Measurements from ENCODE around the gene TOM1. TPM values are rescaled to one million over a fixed set of nuclear protein-coding genes. Genes with fewer than 3 reads are reported as not detected.

Gene TOM1
- total RNA-seq, 1 donor from 2014 or later, result 19.0 TPM

DNA sequence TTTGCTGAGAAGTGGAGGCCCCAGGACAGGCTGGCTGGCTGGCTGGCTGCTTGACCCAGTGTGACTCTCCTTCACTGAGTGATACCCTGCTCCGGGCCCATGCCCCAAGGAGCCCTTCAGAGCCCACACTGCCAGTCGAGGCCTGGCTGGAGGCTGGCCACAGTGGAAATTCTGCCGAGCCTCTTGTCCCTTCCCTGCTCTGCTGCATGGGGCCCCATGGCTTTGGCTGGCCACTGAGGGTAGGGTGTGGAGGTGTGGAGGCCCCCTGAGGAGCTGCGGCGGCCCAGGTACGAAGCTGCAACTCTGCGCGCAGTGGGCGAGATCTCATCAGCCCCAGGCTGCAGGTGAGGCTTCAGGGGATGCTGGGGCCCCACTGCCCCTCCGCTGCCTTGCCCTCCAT, 47.8 kb downstream of the TOM1 start:
- Mint-ChIP-seq H3K4me1 (ENCODE audit: low read depth) (peaks cover 23% of the 10 kb centered on the region), H3K9me3 (no peaks in the 10 kb centered on the region), H3K27me3 (ENCODE audit: insufficient read depth) (peaks cover 3% of the 10 kb centered on the region), H3K4me3 (no peak overlapping the region), H3K36me3 (ENCODE audit: low read depth) (peaks cover 4% of the 10 kb centered on the region), H3K27ac (no peak overlapping the region)
- no peak for DNase-seq (ENCODE audit: low spot score)
- intact Hi-C loops (cut with micrococcal nuclease), result no loop called here

DNA sequence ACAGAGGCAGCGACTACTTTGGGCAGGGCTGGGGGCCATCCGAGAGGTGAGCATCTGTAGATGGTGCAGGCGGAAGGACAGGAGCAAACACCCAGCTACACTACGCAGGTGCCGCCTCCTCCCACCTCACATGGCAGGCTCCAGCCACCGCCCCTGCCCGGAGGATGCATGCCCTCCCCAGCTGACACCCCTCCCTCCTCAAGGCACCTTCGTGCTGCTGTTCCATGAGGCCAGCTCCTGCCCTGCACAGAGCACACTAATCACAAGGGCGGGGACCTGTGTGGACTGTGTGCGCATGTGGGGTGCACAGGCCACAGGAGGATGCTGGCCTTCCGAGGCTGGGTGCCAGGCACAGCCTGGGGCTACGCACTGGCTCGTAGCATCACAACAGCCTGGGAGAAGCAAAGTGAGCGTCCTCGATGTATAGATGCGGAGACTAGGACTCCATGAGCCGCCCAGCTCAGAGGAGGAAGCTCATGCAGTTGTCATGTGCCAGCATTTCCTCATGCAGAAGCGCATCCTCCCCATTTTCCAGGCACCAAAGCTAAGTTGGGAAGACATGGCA, 48.4 kb downstream of the TOM1 start:
- Mint-ChIP-seq H3K36me3 (ENCODE audit: low read depth) (peaks cover 4% of the 10 kb centered on the region), H3K4me3 (no peak overlapping the region), H3K27me3 (ENCODE audit: insufficient read depth) (peaks cover 3% of the 10 kb centered on the region), H3K4me1 (ENCODE audit: low read depth) (peaks cover 27% of the 10 kb centered on the region), H3K27ac (no peak overlapping the region), H3K9me3 (no peaks in the 10 kb centered on the region)
- intact Hi-C loops (cut with micrococcal nuclease), result no loop called here
- DNase-seq (ENCODE audit: low spot score), result no peak

DNA sequence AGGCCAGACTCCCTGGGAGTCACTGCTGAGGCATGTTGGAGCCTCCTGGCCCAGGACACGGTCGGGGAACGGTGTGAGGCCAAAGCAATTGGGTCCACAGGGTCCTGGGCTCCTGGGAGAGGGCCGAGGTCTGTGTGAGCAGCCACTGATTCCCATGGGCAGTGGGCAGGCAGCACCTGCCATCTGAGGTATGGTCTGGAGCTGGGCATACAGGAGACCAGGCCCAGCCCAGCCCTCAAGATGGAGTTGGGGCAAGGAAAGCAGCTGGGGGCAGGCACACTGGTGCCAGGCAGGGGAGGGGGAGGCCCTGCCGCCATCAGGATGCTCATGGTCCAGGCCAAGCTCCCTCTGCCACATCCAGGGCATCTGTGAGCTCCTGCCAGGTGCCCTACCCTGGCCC, 49.0 kb downstream of the TOM1 start:
- intact Hi-C loops (cut with micrococcal nuclease), result no loop called here
- Mint-ChIP-seq H3K27ac (no peak overlapping the region), H3K36me3 (ENCODE audit: low read depth) (peaks cover 4% of the 10 kb centered on the region), H3K4me3 (no peak overlapping the region), H3K27me3 (ENCODE audit: insufficient read depth) (peaks cover 3% of the 10 kb centered on the region), H3K4me1 (ENCODE audit: low read depth) (peaks cover 27% of the 10 kb centered on the region), H3K9me3 (no peaks in the 10 kb centered on the region)
- no peak for DNase-seq (ENCODE audit: low spot score)

GRCh38 chr22:35349368-35349703, 49.6 kb downstream of the TOM1 start:
- no peak overlapping the region for H3K27ac Mint-ChIP-seq
- intact Hi-C loops (cut with micrococcal nuclease), result no loop called here
- H3K27me3 Mint-ChIP-seq (ENCODE audit: insufficient read depth), result peaks cover 3% of the 10 kb centered on the region
- peaks cover 27% of the 10 kb centered on the region for H3K4me1 Mint-ChIP-seq (ENCODE audit: low read depth)
- no peak for DNase-seq (ENCODE audit: low spot score)
- H3K4me3 Mint-ChIP-seq, result no peak overlapping the region
- H3K36me3 Mint-ChIP-seq (ENCODE audit: low read depth), result peaks cover 4% of the 10 kb centered on the region
- H3K9me3 Mint-ChIP-seq, result no peaks in the 10 kb centered on the region

DNA sequence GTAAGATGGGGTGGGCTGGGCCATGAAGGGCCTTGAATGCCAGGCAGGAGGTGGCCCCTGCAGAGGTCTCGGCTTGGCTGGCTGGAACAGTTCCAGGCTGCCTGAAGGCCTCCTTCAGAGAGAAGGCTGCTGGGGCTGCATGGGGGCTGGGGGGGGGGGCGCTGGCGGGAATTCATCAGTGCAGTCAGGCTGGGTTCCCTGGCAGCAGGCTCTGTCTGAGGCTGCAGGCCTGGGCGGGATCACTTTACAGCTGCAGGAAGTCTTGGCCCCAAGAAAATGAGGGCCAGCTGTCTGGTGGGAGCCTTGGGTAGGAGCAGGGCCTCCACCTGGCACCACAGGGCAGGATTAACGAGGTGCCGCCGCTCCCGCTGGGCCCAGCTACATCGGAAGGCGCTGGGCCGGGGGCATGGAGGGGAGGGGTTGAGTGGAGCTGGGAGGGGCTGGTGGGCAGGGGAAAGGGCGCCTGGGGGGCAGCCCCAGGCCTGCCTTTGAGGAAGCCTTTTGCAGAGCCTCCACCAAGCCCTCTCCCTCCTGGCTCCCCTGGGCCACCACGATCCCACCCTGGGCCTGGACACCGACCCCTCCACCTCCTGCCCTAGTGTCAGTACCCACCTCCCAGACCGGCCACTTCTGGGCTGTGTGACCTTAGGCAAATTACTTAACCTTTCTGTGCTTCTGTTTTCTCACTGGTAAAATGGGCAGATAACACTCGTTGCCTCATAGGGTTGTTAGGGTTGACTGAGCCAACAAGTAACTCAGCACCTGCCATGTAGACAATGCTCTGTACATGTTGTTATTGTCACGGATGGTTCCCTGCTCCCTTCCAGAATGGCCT, 50.2 kb downstream of the TOM1 start:
- intact Hi-C loops (cut with micrococcal nuclease), result loop anchor here (1.0 to 5.0 kb wide), 7 partner anchors 31 to 774 kb away; partner anchors contain the start of genes HMOX1 and MCM5
- H3K4me1 Mint-ChIP-seq (ENCODE audit: low read depth), result peaks cover 27% of the 10 kb centered on the region
- peaks cover 4% of the 10 kb centered on the region for H3K36me3 Mint-ChIP-seq (ENCODE audit: low read depth)
- peaks cover 3% of the 10 kb centered on the region for H3K27me3 Mint-ChIP-seq (ENCODE audit: insufficient read depth)
- DNase-seq (ENCODE audit: low spot score), result no peak
- H3K9me3 Mint-ChIP-seq, result no peaks in the 10 kb centered on the region
- no peak overlapping the region for H3K27ac Mint-ChIP-seq
- no peak overlapping the region for H3K4me3 Mint-ChIP-seq

GRCh38 chr22:35350539-35351503, 51.1 kb downstream of the TOM1 start:
- Mint-ChIP-seq H3K4me3 (peak overlapping the region; percentile 79), H3K27ac (peak overlapping the region; percentile 48), H3K4me1 (ENCODE audit: low read depth) (peaks cover 27% of the 10 kb centered on the region), H3K9me3 (no peaks in the 10 kb centered on the region), H3K27me3 (ENCODE audit: insufficient read depth) (peaks cover 5% of the 10 kb centered on the region), H3K36me3 (ENCODE audit: low read depth) (peaks cover under 1% of the 10 kb centered on the region)
- intact Hi-C loops (cut with micrococcal nuclease), result loop anchor here (1.0 to 5.0 kb wide), 7 partner anchors 30 to 773 kb away; partner anchors contain the start of genes HMOX1 and MCM5
- peak; percentile 81 for DNase-seq (ENCODE audit: low spot score)

DNA sequence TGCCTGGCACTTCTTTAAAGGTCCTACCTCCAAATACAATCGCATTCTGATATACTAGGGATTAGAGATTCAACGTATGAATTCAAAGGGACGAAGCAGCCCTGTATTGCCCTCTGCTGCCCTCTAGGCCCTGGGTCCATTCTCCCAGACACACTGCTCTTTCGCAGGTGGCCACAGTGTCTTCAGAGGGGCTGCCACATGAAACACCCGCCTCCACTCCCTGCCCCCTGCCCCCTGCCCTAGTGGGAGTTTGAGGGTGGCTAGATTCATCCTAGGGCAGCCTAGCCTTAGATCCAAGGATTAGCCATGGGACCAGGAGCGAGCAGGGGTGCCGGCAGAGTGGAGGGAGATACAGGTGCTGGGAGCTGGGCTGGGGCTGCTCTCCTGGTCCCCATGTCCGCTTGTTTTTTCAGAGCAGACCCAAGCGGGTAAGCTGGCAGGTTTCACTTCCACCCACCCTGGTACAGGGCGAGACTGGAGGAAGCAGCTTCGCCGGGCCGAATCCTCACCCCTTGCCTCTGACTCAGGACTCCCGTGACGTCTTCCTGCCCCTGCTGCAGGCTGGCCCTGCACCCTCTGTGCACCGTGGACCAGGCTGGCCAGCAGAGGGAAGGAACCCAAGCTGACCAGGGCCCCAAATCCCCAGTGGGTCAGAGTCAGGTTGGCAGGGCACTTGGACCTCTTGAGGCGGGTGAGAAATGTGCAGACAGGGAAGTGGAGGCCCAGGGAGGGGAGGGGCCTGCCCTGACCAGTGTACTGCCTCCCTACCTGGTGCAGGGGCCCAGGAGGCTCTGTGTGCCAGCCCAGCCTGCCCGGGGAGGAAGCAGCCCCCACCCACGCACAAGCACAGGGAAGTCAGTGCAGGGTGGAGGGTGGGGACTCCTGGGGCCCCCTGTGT, 52.8 kb downstream of the TOM1 start:
- H3K4me1 Mint-ChIP-seq (ENCODE audit: low read depth), result peaks cover 27% of the 10 kb centered on the region
- H3K27me3 Mint-ChIP-seq (ENCODE audit: insufficient read depth), result peaks cover 5% of the 10 kb centered on the region
- no peaks in the 10 kb centered on the region for H3K9me3 Mint-ChIP-seq
- H3K4me3 Mint-ChIP-seq, result peak overlapping the region; percentile 79
- intact Hi-C loops (cut with micrococcal nuclease), result loop anchor here (5.0 kb wide), 1 partner anchor 715 kb away; no protein-coding TSS in a partner anchor
- H3K27ac Mint-ChIP-seq, result peak overlapping the region; percentile 86
- no peaks in the 10 kb centered on the region for H3K36me3 Mint-ChIP-seq (ENCODE audit: low read depth)
- DNase-seq (ENCODE audit: low spot score), result no peak

DNA sequence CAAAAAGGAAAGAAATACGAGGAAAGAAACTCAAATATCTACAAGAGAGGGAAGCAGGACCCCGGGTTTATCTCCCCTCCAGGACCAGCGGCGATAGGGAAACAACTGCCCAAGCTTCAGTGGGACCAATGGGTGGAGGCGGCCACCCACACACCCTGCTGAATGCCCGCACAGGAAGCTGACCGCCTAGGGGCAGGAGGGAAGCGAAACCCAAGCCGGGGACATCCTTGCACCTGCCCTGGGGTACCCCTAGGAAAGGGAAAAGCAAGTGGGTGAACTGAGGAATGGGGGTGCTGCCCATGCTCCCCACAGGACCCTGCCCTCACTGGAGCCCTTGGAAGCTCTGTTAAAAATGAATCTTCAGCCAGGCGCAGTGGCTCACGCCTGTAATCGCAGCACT, 53.6 kb downstream of the TOM1 start:
- peaks cover 27% of the 10 kb centered on the region for H3K4me1 Mint-ChIP-seq (ENCODE audit: low read depth)
- no peak overlapping the region for H3K4me3 Mint-ChIP-seq
- no peak for DNase-seq (ENCODE audit: low spot score)
- intact Hi-C loops (cut with micrococcal nuclease), result loop anchor here (5.0 kb wide), 1 partner anchor 714 kb away; no protein-coding TSS in a partner anchor
- no peaks in the 10 kb centered on the region for H3K9me3 Mint-ChIP-seq
- peaks cover 9% of the 10 kb centered on the region for H3K27me3 Mint-ChIP-seq (ENCODE audit: insufficient read depth)
- H3K27ac Mint-ChIP-seq, result no peak overlapping the region
- H3K36me3 Mint-ChIP-seq (ENCODE audit: low read depth), result no peaks in the 10 kb centered on the region

DNA sequence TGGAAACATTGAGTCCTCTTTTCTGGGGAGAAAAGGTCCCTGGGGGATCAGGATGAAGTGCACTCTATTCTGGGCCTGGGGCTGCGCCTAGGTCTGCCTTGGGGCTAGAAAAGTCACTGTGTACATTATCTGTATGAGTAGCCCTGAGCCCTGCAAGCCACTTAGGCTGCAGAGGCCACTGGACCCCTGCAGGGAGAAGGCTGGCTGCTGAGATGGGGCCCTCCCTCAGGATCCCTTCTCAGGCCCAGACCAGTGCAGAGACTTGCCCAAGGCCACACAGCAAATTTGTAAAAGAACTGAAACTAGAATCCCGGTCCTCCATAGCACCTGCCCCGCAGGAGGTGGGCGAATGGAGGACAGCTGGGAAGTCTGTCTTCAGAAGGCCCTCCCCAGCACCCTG, 54.4 kb downstream of the TOM1 start:
- no peak overlapping the region for H3K4me3 Mint-ChIP-seq
- H3K27ac Mint-ChIP-seq, result no peak overlapping the region
- intact Hi-C loops (cut with micrococcal nuclease), result loop anchor here (5.0 kb wide), 1 partner anchor 713 kb away; no protein-coding TSS in a partner anchor
- no peaks in the 10 kb centered on the region for H3K36me3 Mint-ChIP-seq (ENCODE audit: low read depth)
- peaks cover 9% of the 10 kb centered on the region for H3K27me3 Mint-ChIP-seq (ENCODE audit: insufficient read depth)
- peaks cover 27% of the 10 kb centered on the region for H3K4me1 Mint-ChIP-seq (ENCODE audit: low read depth)
- H3K9me3 Mint-ChIP-seq, result no peaks in the 10 kb centered on the region
- no peak for DNase-seq (ENCODE audit: low spot score)

DNA sequence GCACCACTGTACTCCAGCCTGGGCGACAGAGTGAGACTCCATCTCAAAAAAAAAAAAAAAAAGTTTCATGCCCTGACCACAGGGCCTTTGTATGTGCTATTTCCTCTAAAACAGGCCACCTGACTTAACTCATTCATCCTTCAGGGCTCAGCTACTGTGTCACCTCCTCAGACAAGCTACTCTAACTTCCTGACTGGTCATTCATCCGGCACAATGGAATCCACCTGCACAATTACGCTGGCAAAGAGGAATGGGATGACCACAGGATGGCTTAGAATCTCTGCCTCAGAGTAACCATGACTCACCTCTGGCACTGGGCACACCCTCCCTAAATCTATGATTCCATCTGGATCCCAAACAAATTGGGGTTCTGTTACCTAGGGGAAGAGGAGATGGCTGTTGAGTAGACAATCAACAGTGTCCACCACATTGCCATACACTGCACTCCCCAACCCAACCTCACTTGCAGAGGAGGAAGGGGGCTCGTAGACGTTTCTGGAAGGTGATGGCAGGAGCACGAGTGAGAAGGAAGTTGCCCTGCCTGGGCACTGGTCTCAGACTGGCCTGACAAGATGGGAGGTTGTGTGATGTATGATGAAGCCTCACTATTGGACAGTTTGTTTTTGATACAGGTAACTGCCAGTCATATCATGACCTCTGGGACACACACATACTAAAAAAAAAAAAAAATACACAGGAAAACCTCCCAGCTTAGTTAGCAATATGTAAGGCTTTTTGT, 58.4 kb downstream of the TOM1 start:
- Mint-ChIP-seq H3K4me3 (no peak overlapping the region), H3K9me3 (no peaks in the 10 kb centered on the region), H3K27ac (no peak overlapping the region), H3K4me1 (ENCODE audit: low read depth) (no peaks in the 10 kb centered on the region), H3K36me3 (ENCODE audit: low read depth) (no peaks in the 10 kb centered on the region), H3K27me3 (ENCODE audit: insufficient read depth) (peaks cover 9% of the 10 kb centered on the region)
- intact Hi-C loops (cut with micrococcal nuclease), result no loop called here
- no peak for DNase-seq (ENCODE audit: low spot score)

DNA sequence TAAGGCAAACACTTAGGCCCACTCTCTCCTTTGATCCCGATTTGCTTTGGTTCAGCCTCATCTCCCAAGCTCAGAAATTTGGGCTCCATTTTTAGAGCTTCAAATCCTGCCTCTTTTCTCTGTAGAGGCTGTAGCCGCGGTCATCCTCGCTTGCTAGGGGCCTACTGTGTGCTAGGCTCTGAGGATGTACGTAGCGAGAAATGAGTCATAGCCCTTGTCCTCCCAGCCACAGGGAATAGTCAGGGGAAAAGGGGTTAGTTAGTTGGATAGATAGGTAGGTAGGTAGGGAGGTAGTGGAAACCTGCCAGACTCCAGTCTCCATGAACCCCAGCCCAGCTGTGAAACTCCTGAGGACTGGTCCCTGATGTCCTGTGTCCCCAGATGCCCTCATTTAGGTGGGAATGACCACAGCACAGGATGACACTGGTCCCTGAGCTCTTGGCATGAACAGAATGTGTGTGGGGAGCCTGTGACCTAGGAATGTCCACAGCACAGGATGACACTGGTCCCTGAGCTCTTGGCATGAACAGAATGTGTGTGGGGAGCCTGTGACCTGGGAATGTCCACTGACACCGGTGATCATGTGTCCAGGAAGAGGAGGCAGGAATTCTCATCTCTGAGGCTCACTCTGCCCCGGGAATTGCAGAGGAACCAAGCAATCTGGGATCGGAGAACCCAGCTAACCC, 59.8 kb downstream of the TOM1 start:
- intact Hi-C loops (cut with micrococcal nuclease), result no loop called here
- H3K4me3 Mint-ChIP-seq, result no peak overlapping the region
- peaks cover 9% of the 10 kb centered on the region for H3K27me3 Mint-ChIP-seq (ENCODE audit: insufficient read depth)
- H3K9me3 Mint-ChIP-seq, result no peaks in the 10 kb centered on the region
- H3K4me1 Mint-ChIP-seq (ENCODE audit: low read depth), result no peaks in the 10 kb centered on the region
- H3K36me3 Mint-ChIP-seq (ENCODE audit: low read depth), result no peaks in the 10 kb centered on the region
- no peak overlapping the region for H3K27ac Mint-ChIP-seq
- DNase-seq (ENCODE audit: low spot score), result no peak

Data from activated T-helper 1 cell treated with anti-CD3 and anti-CD28 coated beads, Interleukin-12 subunit alpha, Interleukin-12 subunit beta, Interleukin-2, Interleukin-4 antibody, amounts not matched to agents 30 ng/mL and 10 ng/mL and 1 ng/mL, durations not matched to agents 14 hours and 24 hours and 36 hours (primary cell).